Upper lobe of right lung (tissue), 1 donor: Measurements from ENCODE around the gene UBALD2. TPM values are rescaled to one million over a fixed set of nuclear protein-coding genes. Genes with fewer than 3 reads are reported as not detected.

Source experiments
- ATAC-seq: fragments of 200-7000 bp; cut with Tn5 transposase; one replicate; pipeline ENCODE4 v1.9.1; 2020; ENCODE audit warnings: mild to moderate bottlenecking, moderate library complexity
- DNase-seq: peaks from one replicate; pipeline ENCODE4 v3.0.0-alpha.2; 2020
- H3K27ac ChIP-seq: fragments of 200-600 bp; one replicate; pipeline ENCODE4 v1.8.0; 2022
- H3K27me3 ChIP-seq: fragments of 200-600 bp; one replicate; pipeline ENCODE4 v1.8.0; 2022; ENCODE audit warnings: mild to moderate bottlenecking
- H3K36me3 ChIP-seq: fragments of 200-600 bp; one replicate; pipeline ENCODE4 v1.8.0; 2022
- H3K4me1 ChIP-seq: fragments of 200-600 bp; one replicate; pipeline ENCODE4 v1.8.0; 2022
- H3K4me3 ChIP-seq: fragments of 200-600 bp; one replicate; pipeline ENCODE4 v1.8.0; 2022; ENCODE audit warnings: mild to moderate bottlenecking
- H3K9me3 ChIP-seq: fragments of 200-600 bp; one replicate; pipeline ENCODE4 v1.8.0; 2022
- CTCF ChIP-seq: fragments of 200-600 bp; IDR thresholded peaks from one replicate; pipeline ENCODE4 v1.8.0; 2022; ENCODE audit warnings: antibody characterized with exemption
- intact Hi-C: fragments of 100-400 bp; cut with DNase I; formaldehyde crosslinking; loops from one replicate; pipeline ENCODE4 v1.11.0; 2022
- total RNA-seq: library from RNA; stranded (reverse); fragmentation: NEBNext Ultra II Directional; extraction: Animal tissue kit (Norgen Biotek cat#: 25700); gene quantifications from one replicate; pipeline ENCODE4 v1.2.1, GENCODE V29; 2021
- donor health status: DM: no; HTN: yes; CAD: no; lungs with severe emphysema.

Gene UBALD2
- total RNA-seq, 1 donor from 2014 or later: 56.7 TPM

GRCh38 chr17:76232342-76232741 is 32.8 kb upstream of the UBALD2 start:
- Histone ChIP-seq H3K36me3 (no peaks in the 10 kb centered on the region), H3K27me3 (no peaks in the 10 kb centered on the region), H3K4me3 (no peak overlapping the region), H3K27ac (no peak overlapping the region), H3K4me1 (no peaks in the 10 kb centered on the region), H3K9me3 (no peaks in the 10 kb centered on the region)
- no peak for TF ChIP-seq CTCF
- no peak for DNase-seq
- intact Hi-C loops: no loop called here
- no peak for ATAC-seq

- intact Hi-C loops: no loop called here
- no peaks in the 10 kb centered on the region for H3K36me3 ChIP-seq
- TF ChIP-seq CTCF: no peak
- DNase-seq: no peak
- no peaks in the 10 kb centered on the region for H3K4me1 ChIP-seq
- no peak overlapping the region for H3K27ac ChIP-seq
- no peaks in the 10 kb centered on the region for H3K9me3 ChIP-seq
- no peak overlapping the region for H3K4me3 ChIP-seq
- no peak for ATAC-seq
- no peaks in the 10 kb centered on the region for H3K27me3 ChIP-seq
Observed at GRCh38 chr17:76233588-76234353, 31.4 kb upstream of the UBALD2 start.

GRCh38 chr17:76234354-76234679 is 30.8 kb upstream of the UBALD2 start:
- DNase-seq (no peak), ATAC-seq (no peak)
- Histone ChIP-seq H3K9me3 (no peaks in the 10 kb centered on the region), H3K4me3 (no peak overlapping the region), H3K36me3 (no peaks in the 10 kb centered on the region), H3K27me3 (no peaks in the 10 kb centered on the region), H3K4me1 (no peaks in the 10 kb centered on the region), H3K27ac (no peak overlapping the region)
- no peak for TF ChIP-seq CTCF
- intact Hi-C loops: no loop called here

DNA sequence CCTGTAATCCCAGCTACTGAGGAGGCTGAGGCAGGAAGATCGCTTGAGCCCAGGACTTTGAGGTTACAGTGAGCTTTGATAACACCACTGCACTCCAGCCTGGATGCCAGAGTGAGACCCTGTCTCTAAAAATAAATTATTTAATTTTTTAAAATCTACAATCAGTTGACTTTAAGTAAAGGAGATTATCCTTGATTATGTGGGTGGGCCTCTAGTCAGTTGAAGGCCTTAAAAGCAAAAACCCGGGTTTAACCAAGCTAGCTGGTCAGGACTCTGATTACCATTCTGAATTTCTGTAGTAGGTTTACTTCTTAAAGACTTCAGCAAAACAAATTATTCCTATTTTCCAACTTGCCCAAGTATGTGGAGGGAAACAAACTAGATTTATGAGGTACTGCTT is 29.3 kb upstream of the UBALD2 start:
- Histone ChIP-seq H3K36me3 (no peaks in the 10 kb centered on the region), H3K27ac (no peak overlapping the region), H3K27me3 (no peaks in the 10 kb centered on the region), H3K9me3 (no peaks in the 10 kb centered on the region), H3K4me3 (no peak overlapping the region), H3K4me1 (peaks cover 6% of the 10 kb centered on the region)
- TF ChIP-seq CTCF: no peak
- intact Hi-C loops: no loop called here
- DNase-seq (no peak), ATAC-seq (no peak)

DNA sequence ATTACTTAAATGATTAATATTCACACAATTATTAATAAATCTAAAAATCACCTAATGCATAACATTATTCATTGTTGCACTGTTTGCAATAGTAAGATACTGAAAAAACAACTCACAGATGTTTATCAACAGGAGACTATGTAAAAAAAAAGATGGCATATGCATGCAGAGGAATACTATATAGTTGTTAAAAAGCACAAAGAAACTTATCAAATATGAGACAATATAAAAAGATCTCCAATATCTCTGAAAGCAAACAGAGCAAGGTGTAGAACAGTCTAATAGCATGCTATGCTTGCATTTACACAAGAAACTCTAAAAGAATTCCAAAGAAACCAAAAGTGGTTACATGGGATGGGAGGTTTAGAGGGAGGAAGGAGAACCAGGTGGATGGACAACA is 28.5 kb upstream of the UBALD2 start:
- no peak overlapping the region for H3K4me3 ChIP-seq
- H3K27me3 ChIP-seq: no peaks in the 10 kb centered on the region
- H3K27ac ChIP-seq: no peak overlapping the region
- H3K36me3 ChIP-seq: no peaks in the 10 kb centered on the region
- DNase-seq (no peak), ATAC-seq (no peak)
- intact Hi-C loops: no loop called here
- TF ChIP-seq CTCF: no peak
- peaks cover 14% of the 10 kb centered on the region for H3K4me1 ChIP-seq
- H3K9me3 ChIP-seq: no peaks in the 10 kb centered on the region

DNA sequence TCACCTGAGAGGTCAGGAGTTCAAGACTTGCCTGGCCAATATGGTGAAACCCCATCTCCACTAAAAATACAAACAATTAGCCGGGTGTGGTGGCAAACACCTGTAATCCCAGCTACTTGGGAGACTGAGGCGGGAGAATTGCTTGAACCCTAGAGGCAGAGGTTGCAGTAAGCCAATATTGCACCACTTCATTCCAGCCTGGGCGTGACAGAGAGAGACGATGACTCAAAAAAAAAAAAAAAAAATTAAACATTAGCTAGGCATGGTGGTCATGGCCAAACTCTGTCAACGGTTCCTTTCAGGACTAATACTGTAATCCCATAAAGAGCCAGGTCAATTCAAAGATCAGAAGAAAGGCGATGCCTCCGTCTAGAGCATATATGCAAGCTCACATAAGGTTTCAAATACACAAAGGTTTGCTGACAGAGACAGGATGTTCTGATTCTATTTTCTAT is 27.3 kb upstream of the UBALD2 start:
- H3K4me3 ChIP-seq: no peak overlapping the region
- no peaks in the 10 kb centered on the region for H3K9me3 ChIP-seq
- no peaks in the 10 kb centered on the region for H3K27me3 ChIP-seq
- no peak for ATAC-seq
- peaks cover 14% of the 10 kb centered on the region for H3K4me1 ChIP-seq
- no peak for TF ChIP-seq CTCF
- H3K36me3 ChIP-seq: no peaks in the 10 kb centered on the region
- no peak overlapping the region for H3K27ac ChIP-seq
- DNase-seq: no peak
- intact Hi-C loops: no loop called here
